Caco-2 (cell line): ENCODE results near the gene PHB1. TPM values are rescaled to one million over a fixed set of nuclear protein-coding genes. Genes with fewer than 3 reads are reported as not detected.

Experiments used
- BruUV-seq: library from RNA; stranded (reverse); fragments of 400-500 nt; replicated peaks from 2 replicates; lab custom pipeline; 2021; lab: Mats Ljungman, UMichigan
- CTCF ChIA-PET: fragments of 300-600 bp; sonication (Branson Sonifier 250); formaldehyde crosslinking; loops from one replicate; lab custom pipeline; 2022; ENCODE audit warnings: antibody characterized with exemption; lab: Charles Lee
- POLR2A ChIA-PET: fragments of 300-600 bp; sonication (Branson Sonifier 250); formaldehyde crosslinking; loops from one replicate; lab custom pipeline; 2022; ENCODE audit warnings: antibody characterized with exemption; lab: Charles Lee
- DNase-seq, 2 experiments: peaks; one replicate each; pipeline versions ENCODE4 v3.0.0 to v3.0.0-alpha.2; 2020 to 2022
- H3K27me3 ChIP-seq: replicated peaks from 2 replicates; pipeline ENCODE4 v1.6.0; 2011; ENCODE audit warnings: low read length; ENCODE audit not compliant: control insufficient read depth, insufficient read depth
- H3K36me3 ChIP-seq: 2 replicates; pipeline ENCODE4 v1.5.1; 2011; ENCODE audit warnings: low read length; ENCODE audit not compliant: control insufficient read depth, insufficient read depth
- H3K4me1 ChIP-seq: fragments of 250-450 bp; sonication (Bioruptor Pico); 2 replicates; pipeline ENCODE4 v1.5.1; 2020; ENCODE audit warnings: mild to moderate bottlenecking
- H3K4me3 ChIP-seq: 2 replicates; pipeline ENCODE4 v1.5.1; 2011; ENCODE audit warnings: low read depth, mild to moderate bottlenecking, control low read depth, low read length
- H3K9me3 ChIP-seq: fragments of 250-450 bp; sonication (Bioruptor Pico); 2 replicates; pipeline ENCODE4 v1.5.1; 2020; ENCODE audit warnings: mild to moderate bottlenecking, moderate library complexity
- H3K27ac Mint-ChIP-seq: one replicate; pipeline ENCODE4 v1.8.0; 2022; ENCODE audit warnings: mixed read lengths; ENCODE audit not compliant: unreplicated experiment
- H3K27me3 Mint-ChIP-seq: one replicate; pipeline ENCODE4 v1.8.0; 2022; ENCODE audit warnings: mixed read lengths; ENCODE audit not compliant: insufficient read depth, unreplicated experiment
- H3K36me3 Mint-ChIP-seq: one replicate; pipeline ENCODE4 v1.8.0; 2022; ENCODE audit warnings: mild to moderate bottlenecking, mixed read lengths; ENCODE audit not compliant: insufficient read depth, unreplicated experiment
- H3K4me1 Mint-ChIP-seq: one replicate; pipeline ENCODE4 v1.8.0; 2022; ENCODE audit warnings: low read depth, mixed read lengths; ENCODE audit not compliant: unreplicated experiment
- H3K4me3 Mint-ChIP-seq: one replicate; pipeline ENCODE4 v1.8.0; 2022; ENCODE audit warnings: mild to moderate bottlenecking, moderate library complexity, mixed read lengths; ENCODE audit not compliant: unreplicated experiment
- H3K9me3 Mint-ChIP-seq: one replicate; pipeline ENCODE4 v1.8.0; 2022; ENCODE audit warnings: mixed read lengths; ENCODE audit not compliant: unreplicated experiment
- intact Hi-C: fragments of 100-400 bp; cut with micrococcal nuclease; formaldehyde crosslinking; loops from one replicate; pipeline ENCODE4 v1.10.0; 2022; ENCODE audit not compliant: unreplicated experiment
- total RNA-seq: library from RNA; stranded (reverse); gene quantifications from 2 replicates; pipeline ENCODE4 v1.2.3, GENCODE V29; 2022
- TF ChIP-seq, protein P1 (sequence below), 2 experiments: fragments of 200-600 bp in 1 of 2; IDR thresholded peaks; 1 replicate in 1 of 2; 2 replicates in 1 of 2; pipeline versions ENCODE4 v1.5.1 to v1.8.0; 2011 to 2022; ENCODE audit warnings: antibody characterized with exemption in 1 of 2, control low read depth in 1 of 2, inconsistent platforms in 1 of 2, low read depth in 1 of 2, low read length in 1 of 2, mild to moderate bottlenecking in 1 of 2, moderate library complexity in 1 of 2; ENCODE audit not compliant: insufficient read depth in 1 of 2, severe bottlenecking in 1 of 2, unreplicated experiment in 1 of 2

PHB1 gene
- total RNA-seq, 1 experiment from 2014 or later, result 761 TPM

DNA sequence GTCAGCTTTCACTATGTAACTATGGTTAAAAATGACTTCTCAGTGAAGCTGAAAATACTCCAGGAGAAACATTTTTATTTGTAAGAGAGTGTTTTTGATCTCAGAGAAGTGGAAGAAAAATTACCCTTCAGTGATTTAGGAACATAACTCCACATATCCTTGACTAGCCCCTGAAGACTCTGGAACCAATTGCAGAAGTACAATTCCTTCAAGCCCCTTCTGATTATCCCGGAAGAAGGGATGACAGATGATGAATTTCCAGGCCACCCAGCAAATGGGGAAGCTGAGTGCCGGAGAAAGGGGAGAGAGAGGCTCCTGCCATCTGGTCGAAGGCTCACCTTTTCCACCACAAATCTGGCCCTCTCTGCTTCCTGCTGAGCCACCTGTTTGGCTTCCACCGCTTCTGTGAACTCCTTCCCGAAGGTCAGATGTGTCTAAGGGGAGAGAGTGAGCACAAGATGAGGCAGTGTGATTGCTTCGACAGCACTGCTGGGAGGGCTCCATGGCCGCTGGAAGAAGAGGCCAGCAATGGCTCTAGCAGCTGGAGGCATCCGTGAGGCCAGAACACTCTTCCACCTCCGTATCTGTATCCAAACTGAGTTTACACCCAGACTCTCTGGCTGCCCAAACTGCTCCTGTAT is 8.1 kb downstream of the PHB1 start:
- Mint-ChIP-seq H3K27me3 (no peaks in the 10 kb centered on the region), H3K27ac (no peak overlapping the region), H3K4me1 (peaks cover 10% of the 10 kb centered on the region), H3K4me3 (no peak overlapping the region), H3K36me3 (peaks cover 93% of the 10 kb centered on the region), H3K9me3 (no peaks in the 10 kb centered on the region)
- POLR2A ChIA-PET, result no interaction called here
- no TSS peak for BruUV-seq
- intact Hi-C loops, result no loop called here
- CTCF ChIA-PET, result interaction anchor here (1.3 to 1.8 kb wide), 2 partner anchors 150 to 151 kb away, joined by 3 to 4 read pairs; no protein-coding TSS in a partner anchor
- Histone ChIP-seq H3K36me3 (peaks cover 28% of the 10 kb centered on the region), H3K27me3 (no peaks in the 10 kb centered on the region), H3K9me3 (no peaks in the 10 kb centered on the region), H3K4me1 (peaks cover 5% of the 10 kb centered on the region; the same call in 1 of the 2 replicates), H3K4me3 (no peak overlapping the region)
- TF ChIP-seq, protein P1, sequence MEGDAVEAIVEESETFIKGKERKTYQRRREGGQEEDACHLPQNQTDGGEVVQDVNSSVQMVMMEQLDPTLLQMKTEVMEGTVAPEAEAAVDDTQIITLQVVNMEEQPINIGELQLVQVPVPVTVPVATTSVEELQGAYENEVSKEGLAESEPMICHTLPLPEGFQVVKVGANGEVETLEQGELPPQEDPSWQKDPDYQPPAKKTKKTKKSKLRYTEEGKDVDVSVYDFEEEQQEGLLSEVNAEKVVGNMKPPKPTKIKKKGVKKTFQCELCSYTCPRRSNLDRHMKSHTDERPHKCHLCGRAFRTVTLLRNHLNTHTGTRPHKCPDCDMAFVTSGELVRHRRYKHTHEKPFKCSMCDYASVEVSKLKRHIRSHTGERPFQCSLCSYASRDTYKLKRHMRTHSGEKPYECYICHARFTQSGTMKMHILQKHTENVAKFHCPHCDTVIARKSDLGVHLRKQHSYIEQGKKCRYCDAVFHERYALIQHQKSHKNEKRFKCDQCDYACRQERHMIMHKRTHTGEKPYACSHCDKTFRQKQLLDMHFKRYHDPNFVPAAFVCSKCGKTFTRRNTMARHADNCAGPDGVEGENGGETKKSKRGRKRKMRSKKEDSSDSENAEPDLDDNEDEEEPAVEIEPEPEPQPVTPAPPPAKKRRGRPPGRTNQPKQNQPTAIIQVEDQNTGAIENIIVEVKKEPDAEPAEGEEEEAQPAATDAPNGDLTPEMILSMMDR (IDR thresholded peaks at IDR 0.05; ENCODE audit: insufficient read depth in 1 of 2, low read depth in 1 of 2, low read length in 1 of 2, severe bottlenecking in 1 of 2, unreplicated experiment in 1 of 2), result no peak
- DNase-seq, result peak in 1 of 2 experiments; percentile 35

GRCh38 chr17:49404906-49405305 is 9.8 kb downstream of the PHB1 start:
- H3K27me3 Mint-ChIP-seq, result no peaks in the 10 kb centered on the region
- no TSS peak for BruUV-seq
- H3K36me3 ChIP-seq, result peaks cover 26% of the 10 kb centered on the region

DNA sequence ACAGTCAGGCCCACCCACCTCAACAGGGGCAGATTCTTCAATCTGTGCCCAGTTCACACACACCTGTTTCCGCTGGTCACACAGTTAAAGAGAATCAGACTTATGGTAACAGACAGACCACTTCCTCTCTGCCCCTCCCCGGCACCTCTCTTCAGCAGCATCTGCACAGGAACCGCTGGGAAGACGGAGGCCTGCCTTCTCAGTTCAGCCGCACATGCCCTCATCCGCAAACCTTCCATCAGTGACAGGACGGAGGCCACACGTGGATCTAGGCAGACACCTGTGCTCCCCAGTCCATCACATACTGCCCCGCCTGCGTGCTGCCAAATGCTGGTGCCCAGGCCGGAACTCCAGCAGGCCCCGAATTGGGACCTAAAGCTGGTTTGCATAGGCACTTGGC is 10.3 kb downstream of the PHB1 start:
- DNase-seq, result peak in 1 of 2 experiments; percentile 40
- Mint-ChIP-seq H3K27ac (no peak overlapping the region), H3K27me3 (no peaks in the 10 kb centered on the region), H3K4me3 (no peak overlapping the region), H3K4me1 (peaks cover 10% of the 10 kb centered on the region), H3K36me3 (peaks cover 71% of the 10 kb centered on the region), H3K9me3 (no peaks in the 10 kb centered on the region)
- H3K9me3 ChIP-seq, result no peaks in the 10 kb centered on the region
- CTCF ChIA-PET, result no interaction called here
- TSS peak; percentile 34 for BruUV-seq
- peaks cover 5% of the 10 kb centered on the region; the same call in 1 of the 2 replicates for H3K4me1 ChIP-seq
- intact Hi-C loops, result no loop called here
- TF ChIP-seq, protein P1 (IDR thresholded peaks at IDR 0.05; ENCODE audit: insufficient read depth in 1 of 2, low read depth in 1 of 2, low read length in 1 of 2, severe bottlenecking in 1 of 2, unreplicated experiment in 1 of 2), result no peak
- no peak overlapping the region for H3K4me3 ChIP-seq
- H3K36me3 ChIP-seq, result peaks cover 25% of the 10 kb centered on the region
- no peaks in the 10 kb centered on the region for H3K27me3 ChIP-seq
- POLR2A ChIA-PET, result no interaction called here

More at GRCh38 chr17:49404906-49405305, 9.8 kb downstream of the PHB1 start:
- TF ChIP-seq, protein P1 (IDR thresholded peaks at IDR 0.05; ENCODE audit: insufficient read depth in 1 of 2, low read depth in 1 of 2, low read length in 1 of 2, severe bottlenecking in 1 of 2, unreplicated experiment in 1 of 2), result no peak
- H3K27me3 ChIP-seq, result no peaks in the 10 kb centered on the region
- Mint-ChIP-seq H3K36me3 (peaks cover 76% of the 10 kb centered on the region), H3K4me3 (no peak overlapping the region), H3K4me1 (peaks cover 10% of the 10 kb centered on the region), H3K9me3 (no peaks in the 10 kb centered on the region), H3K27ac (no peak overlapping the region)
- CTCF ChIA-PET, result no interaction called here
- POLR2A ChIA-PET, result no interaction called here
- peak in 1 of 2 experiments; percentile 40 for DNase-seq
- H3K9me3 ChIP-seq, result no peaks in the 10 kb centered on the region
- H3K4me3 ChIP-seq, result no peak overlapping the region
- peaks cover 5% of the 10 kb centered on the region; the same call in 1 of the 2 replicates for H3K4me1 ChIP-seq
- intact Hi-C loops, result no loop called here
